Occipital lobe (tissue), 2 donors: Measurements from ENCODE around the gene PREX1. TPM values are rescaled to one million over a fixed set of nuclear protein-coding genes. Genes with fewer than 3 reads are reported as not detected.

Experiments
- DNase-seq: peaks from one replicate; lab custom pipeline; 2025; lab: John Stamatoyannopoulos, UW
- total RNA-seq: library from RNA; depleted of rRNA; stranded (reverse); fragments of >200 nt; gene quantifications from one replicate; pipeline ENCODE4 v1.2.3, GENCODE V29; 2014

The PREX1 gene
- total RNA-seq, 1 donor from 2014 or later, result 21.1 TPM

- no peak for DNase-seq
Measured at GRCh38 chr20:48826069-48826468, 1.7 kb downstream of the PREX1 start.

GRCh38 chr20:48825566-48825920 lies 2.3 kb downstream of the PREX1 start:
- DNase-seq, result no peak

- DNase-seq, result no peak
Measured at GRCh38 chr20:48824830-48825565, 2.8 kb downstream of the PREX1 start.

- peak; percentile 17 for DNase-seq
Measured at GRCh38 chr20:48823960-48824498, 3.8 kb downstream of the PREX1 start.

- DNase-seq, result no peak
Measured at GRCh38 chr20:48823476-48823875, 4.3 kb downstream of the PREX1 start.

- DNase-seq, result no peak
Measured at GRCh38 chr20:48822879-48823385, 4.9 kb downstream of the PREX1 start.

- DNase-seq, result no peak
Measured at GRCh38 chr20:48822178-48822577, 5.6 kb downstream of the PREX1 start.

- no peak for DNase-seq
Measured at GRCh38 chr20:48821261-48821920, 6.4 kb downstream of the PREX1 start.

GRCh38 chr20:48820649-48820973 lies 7.2 kb downstream of the PREX1 start:
- DNase-seq, result no peak

- no peak for DNase-seq
Measured at GRCh38 chr20:48819821-48820648, 7.8 kb downstream of the PREX1 start.

- no peak for DNase-seq
Measured at GRCh38 chr20:48819089-48819488, 8.7 kb downstream of the PREX1 start.

GRCh38 chr20:48818481-48818987 lies 9.3 kb downstream of the PREX1 start:
- DNase-seq, result no peak

GRCh38 chr20:48818031-48818370 lies 9.8 kb downstream of the PREX1 start:
- DNase-seq, result no peak

GRCh38 chr20:48817367-48818030 lies 10.3 kb downstream of the PREX1 start:
- no peak for DNase-seq

GRCh38 chr20:48816282-48817205 lies 11.3 kb downstream of the PREX1 start:
- no peak for DNase-seq

- no peak for DNase-seq
Measured at GRCh38 chr20:48815537-48815936, 12.3 kb downstream of the PREX1 start.

- DNase-seq, result no peak
Measured at GRCh38 chr20:48814633-48815032, 13.2 kb downstream of the PREX1 start.

- DNase-seq, result no peak
Measured at GRCh38 chr20:48813930-48814546, 13.8 kb downstream of the PREX1 start.

GRCh38 chr20:48813446-48813747 lies 14.4 kb downstream of the PREX1 start:
- no peak for DNase-seq
